GM15510 (cell line): ENCODE data around the gene HBA1.
"Not testable (repeated sequence)": the region's sequence is repeated elsewhere in the genome, so short reads cannot be mapped to it uniquely, and the experiment has no call there.

ENCODE experiments used
- POLR2A ChIP-seq: IDR thresholded peaks from 3 replicates; pipeline ENCODE4 v1.6.1; 2011; ENCODE audit warnings: borderline replicate concordance; ENCODE audit not compliant: insufficient read length; ENCODE audit errors: extremely low read depth

Gene HBA1

DNA sequence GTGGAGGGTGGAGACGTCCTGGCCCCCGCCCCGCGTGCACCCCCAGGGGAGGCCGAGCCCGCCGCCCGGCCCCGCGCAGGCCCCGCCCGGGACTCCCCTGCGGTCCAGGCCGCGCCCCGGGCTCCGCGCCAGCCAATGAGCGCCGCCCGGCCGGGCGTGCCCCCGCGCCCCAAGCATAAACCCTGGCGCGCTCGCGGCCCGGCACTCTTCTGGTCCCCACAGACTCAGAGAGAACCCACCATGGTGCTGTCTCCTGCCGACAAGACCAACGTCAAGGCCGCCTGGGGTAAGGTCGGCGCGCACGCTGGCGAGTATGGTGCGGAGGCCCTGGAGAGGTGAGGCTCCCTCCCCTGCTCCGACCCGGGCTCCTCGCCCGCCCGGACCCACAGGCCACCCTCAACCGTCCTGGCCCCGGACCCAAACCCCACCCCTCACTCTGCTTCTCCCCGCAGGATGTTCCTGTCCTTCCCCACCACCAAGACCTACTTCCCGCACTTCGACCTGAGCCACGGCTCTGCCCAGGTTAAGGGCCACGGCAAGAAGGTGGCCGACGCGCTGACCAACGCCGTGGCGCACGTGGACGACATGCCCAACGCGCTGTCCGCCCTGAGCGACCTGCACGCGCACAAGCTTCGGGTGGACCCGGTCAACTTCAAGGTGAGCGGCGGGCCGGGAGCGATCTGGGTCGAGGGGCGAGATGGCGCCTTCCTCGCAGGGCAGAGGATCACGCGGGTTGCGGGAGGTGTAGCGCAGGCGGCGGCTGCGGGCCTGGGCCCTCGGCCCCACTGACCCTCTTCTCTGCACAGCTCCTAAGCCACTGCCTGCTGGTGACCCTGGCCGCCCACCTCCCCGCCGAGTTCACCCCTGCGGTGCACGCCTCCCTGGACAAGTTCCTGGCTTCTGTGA is at the start of gene HBA1:
HBA1 (plus strand) TSS at position 204 of the 906 bp plus-strand sequence; CDS start at position 241, 37 bp downstream.
- not testable (repeated sequence) for TF ChIP-seq POLR2A

DNA sequence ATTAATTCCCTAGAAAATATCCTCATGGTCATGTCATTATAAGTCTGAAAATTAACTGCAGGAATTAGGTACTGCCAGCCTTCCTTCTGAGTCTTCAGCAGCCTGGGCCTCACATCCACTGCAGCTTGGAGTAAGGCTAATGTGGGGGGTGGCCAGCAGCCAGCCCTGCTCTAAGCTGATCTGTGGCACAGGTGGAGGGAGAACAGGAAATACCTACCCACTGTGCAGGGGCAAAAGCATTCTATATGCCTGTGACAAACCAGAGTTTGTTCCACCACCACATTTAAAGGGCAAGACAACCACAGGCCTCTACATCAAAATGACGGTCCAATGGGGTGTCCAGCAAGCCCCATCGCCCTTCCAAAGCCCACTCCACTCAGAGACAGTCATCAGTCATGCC is 47.4 kb upstream of the HBA1 start:
- no peak for TF ChIP-seq POLR2A

DNA sequence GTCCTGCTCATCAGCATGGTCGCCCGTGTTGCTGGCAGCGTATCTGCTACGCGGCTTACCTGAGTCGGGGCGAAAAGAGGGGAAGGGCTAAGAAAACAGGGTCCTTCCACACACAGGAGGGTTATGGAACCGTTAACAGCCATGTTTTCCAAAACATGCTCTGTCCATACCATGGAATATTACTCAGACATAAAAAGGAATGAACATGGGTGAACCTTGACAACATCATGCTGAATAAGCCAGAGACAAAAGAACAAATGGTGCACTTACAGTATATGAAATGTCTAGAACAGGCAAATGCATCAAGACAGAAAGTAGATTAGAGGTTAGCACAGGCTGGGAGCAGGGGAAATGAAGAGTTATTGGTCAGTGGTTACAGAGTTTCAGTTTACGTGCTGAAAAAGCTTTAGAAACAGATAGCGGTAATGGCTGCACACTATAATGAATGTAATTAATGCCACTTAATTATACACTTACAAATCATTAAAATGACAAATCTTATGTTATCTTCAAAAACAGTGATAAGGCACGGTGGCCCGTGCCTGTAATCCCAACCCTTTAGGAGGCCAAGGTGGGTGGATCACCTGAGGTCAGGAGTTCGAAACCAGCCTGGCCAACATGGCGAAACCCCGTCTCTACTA is 45.8 kb upstream of the HBA1 start:
- no peak for TF ChIP-seq POLR2A

DNA sequence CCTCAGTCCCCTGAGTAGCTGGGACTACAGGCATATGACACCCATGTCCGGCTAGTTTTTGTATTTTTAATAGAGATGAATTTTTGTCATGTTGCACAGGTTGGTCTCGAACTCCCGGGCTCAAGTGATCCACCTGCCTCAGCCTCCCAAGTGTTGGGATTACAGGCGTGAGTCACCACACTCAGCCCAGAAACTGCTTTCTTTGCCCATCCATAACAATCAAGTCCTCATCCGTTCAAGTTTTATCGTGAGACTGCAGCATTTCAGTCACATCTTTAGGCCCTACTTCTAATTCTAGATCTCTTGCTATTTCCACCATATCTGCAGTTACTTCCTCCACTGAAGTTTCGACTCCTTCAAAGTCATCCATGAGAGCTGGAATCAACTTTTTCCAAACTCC is 44.4 kb upstream of the HBA1 start:
- TF ChIP-seq POLR2A, result no peak

DNA sequence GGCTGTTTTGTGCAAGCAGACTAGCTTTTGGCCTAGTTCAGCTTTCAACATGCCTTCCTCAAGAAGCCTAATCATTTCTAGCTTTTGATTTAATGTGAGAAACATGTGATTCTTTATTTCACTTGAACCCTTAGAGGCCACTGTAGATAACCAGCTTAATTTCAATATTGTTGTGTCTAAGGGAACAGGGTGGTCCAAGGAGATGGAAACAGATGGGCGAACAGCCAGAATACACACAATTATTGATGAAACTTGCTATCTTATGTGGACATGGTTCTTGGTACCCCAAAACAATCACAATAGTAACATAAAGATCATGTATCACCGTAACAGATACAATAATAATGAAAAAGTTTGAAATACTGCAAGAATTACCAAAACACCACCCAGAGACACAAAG is 42.8 kb upstream of the HBA1 start:
- no peak for TF ChIP-seq POLR2A

DNA sequence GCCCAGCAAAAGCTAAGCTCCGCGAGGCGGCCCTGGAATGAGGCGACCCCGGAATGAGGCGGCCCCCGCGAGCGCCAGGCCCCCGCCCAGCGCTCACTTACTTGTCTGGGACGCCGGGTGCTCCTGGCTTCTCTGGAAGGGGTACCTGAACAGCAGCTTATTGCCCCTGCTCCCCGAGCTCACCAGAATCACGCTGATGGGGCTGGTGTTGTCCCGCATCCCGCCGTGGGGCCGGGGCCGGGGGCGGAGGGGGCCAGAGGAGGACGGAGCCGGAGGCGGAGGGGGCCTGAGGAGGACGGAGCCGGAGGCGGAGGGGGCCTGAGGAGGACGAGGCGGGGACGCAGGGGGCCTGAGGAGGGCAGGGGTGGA is 38.4 kb upstream of the HBA1 start:
- TF ChIP-seq POLR2A, result no peak

DNA sequence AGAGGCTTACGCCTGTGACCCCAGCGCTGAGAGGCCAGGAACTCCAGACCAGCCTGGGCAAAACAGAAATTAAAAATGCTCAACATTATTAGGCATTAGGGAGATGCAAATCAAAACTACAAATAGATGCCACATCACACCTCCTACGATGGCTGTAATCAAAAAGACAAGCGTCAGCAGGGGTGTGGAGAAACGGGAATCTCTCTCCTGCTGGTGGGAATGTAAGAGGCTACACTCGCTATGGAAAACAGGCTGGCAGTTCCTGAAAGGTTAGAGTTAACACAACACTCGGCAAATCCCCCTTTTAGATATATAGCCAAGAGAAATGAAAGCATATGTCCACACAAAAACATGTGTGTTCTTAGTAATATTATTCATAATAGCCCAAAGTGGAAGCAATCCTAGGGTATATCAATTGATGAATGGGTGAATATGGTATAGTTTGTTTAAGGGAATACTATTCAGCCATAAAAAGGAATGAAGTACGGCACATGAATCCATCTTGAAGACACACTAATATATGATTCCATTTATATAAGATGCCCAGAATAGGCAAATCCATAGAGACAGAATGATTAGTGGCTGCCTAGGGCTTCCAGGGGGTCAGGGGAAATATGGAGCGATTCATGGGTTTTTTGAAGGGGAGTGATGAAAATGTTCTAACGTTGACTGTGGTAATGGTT is 36.2 kb upstream of the HBA1 start:
- TF ChIP-seq POLR2A, result no peak

DNA sequence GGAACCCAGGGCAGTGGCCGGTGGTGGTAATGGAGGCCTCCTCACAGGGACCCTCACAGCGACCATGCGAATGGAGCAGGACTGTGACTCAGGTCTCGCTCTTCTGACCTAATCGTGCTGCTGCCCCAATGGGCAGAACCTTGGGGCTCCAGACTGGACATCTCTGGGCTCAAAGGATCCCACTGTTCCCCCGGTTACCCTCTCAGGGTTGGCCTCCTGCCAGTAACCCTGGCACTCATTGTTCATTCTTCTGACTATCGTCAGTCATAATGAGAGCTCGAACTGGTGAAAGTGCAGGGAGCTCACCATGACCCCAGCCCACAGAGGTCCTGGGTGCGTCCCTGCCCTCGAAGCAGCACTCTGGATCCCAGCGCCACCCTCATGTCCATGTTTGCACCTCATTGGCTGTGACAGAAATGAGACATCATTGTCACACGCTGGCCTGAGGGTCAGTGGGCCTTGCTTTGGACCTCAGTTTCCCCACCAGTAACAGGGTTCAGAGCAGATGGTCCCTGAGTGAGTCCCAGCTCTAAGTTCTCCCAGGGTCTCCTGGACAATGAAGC is 34.0 kb upstream of the HBA1 start:
- no peak for TF ChIP-seq POLR2A

DNA sequence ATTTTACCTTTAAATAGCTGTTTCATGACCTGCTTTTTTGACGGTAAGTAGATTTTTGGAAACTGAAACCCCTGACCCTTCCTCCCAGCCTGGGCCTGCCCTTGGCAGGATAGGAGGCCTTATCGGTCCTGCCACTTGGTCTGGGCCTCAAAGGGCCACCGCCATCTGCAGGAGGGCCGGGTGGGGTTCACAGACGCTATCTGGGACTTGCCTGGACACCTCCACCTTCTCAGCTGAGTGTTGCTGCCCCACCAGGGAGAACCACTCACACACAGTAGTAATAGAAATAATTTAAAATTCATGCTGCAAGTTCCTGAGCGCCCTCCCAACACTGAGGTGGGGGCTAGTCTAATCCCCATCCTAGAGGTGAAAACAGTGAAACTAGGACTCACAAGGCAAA is 33.4 kb upstream of the HBA1 start:
- no peak for TF ChIP-seq POLR2A

DNA sequence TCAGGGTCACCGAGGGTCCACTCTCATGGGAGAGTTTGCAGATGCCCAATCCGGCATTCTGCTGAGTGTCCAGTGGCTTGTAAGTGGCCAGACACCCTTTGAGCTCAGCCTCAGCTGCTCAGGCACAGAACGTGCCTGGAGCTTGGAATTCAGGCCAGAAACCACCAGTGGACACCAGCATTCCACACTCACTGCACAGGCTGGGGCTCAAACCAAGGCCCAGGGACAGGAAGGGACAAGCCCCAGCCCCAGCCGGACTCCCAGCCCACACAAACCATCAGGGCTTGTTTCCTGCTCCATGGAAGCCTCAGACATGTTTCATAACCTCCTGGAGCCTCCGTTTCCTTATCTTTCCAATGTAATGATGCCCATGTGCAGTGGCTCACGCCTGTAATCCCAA is 33.0 kb upstream of the HBA1 start:
- no peak for TF ChIP-seq POLR2A

DNA sequence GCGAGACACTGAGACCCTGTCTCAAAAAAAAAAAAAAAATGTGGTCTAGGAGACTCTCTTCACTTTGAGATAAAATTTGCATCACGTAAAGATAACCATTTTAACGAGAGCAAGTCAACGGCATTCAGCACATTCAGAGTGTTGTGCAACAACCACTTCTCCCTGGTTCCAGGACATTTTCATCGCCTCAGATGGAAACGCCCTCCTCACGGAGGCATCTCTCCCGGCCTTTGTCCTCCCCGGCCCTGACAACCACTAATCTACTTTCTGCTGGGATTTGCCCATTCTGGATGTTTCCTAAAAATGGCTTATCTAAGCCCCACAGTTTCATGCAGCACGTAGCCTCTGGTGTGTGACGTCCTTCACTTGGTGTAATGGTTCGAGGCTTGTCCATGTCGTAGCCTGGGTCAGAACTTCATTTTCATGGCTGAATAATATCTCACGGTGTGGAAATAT is 31.7 kb upstream of the HBA1 start:
- no peak for TF ChIP-seq POLR2A

DNA sequence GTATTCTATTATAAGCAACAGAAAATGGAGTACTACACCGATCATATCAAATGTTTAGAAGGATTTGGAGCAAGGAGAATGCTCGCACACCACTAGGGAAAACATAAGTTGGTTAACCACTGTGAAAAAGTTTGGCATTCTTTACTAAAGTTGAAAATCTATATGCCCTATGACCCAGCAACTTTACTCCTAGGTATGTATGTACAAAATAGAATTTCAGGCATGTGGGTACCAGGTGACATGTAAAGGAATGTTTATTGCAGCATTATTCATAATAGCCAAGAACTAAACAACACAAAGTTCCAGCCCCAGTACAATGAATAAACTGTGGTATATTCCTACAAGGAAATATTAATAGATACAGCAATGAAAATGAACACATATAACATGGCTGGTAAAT is 29.8 kb upstream of the HBA1 start:
- TF ChIP-seq POLR2A, result no peak

DNA sequence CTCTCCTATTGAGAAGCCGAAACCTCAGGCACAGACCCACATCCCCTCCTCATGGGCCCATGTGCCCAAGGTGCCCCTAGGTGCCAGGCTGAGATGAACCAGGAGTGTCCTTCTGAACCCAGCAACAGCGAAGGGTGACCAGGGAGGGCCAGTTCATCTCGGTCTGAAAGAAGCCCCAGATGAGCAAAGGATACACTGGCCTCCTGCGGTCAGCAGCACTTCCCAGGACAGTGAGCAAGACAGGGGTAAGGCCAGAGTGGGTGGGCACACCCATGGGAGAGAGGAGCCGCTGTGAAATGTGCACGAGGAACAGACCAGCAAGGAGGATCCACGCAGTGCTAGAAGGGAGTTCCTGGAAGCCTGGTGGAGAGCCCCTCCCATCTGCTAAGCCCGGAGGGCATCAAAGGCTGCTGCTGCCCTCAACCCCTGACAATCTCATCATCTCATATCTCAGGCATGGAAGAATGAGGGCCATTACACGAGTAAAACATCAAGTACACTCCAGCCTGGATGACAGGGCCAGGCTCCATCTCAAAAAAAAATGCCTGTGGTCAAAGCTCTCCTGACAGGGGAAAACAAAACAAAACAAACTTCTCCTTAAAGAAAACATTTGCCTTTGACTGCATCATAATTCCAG is 27.3 kb upstream of the HBA1 start:
- no peak for TF ChIP-seq POLR2A
